HT1080 (cell line): Measurements from ENCODE around the gene PRR23A. TPM values are rescaled to one million over a fixed set of nuclear protein-coding genes. Genes with fewer than 3 reads are reported as not detected.
"Not testable (repeated sequence)": the region's sequence is repeated elsewhere in the genome, so short reads cannot be mapped to it uniquely, and the experiment has no call there.

Experiments
- DNase-seq: peaks from one replicate; pipeline ENCODE4 v3.0.0-alpha.2; 2015; ENCODE audit warnings: low read depth
- polyA plus RNA-seq, 2 experiments: library from polyadenylated mRNA; depleted of rRNA; stranded (reverse); fragments of >200 nt; gene quantifications; 2 replicates each; pipeline ENCODE4 v1.2.3, GENCODE V29; 2015
- total RNA-seq: library from RNA; depleted of rRNA; stranded (reverse); fragments of >200 nt; shearing (Covaris generic); gene quantifications from 2 replicates; pipeline ENCODE4 v1.2.3, GENCODE V29; 2014; rRNA removed

PRR23A gene
- not detected in 2 replicates for total RNA-seq
- not detected in 2 replicates for polyA plus RNA-seq (2015; cell fraction: cytosol; rRNA removed)
- not detected in 2 replicates for polyA plus RNA-seq (2015; cell fraction: nucleus; rRNA removed)

DNA sequence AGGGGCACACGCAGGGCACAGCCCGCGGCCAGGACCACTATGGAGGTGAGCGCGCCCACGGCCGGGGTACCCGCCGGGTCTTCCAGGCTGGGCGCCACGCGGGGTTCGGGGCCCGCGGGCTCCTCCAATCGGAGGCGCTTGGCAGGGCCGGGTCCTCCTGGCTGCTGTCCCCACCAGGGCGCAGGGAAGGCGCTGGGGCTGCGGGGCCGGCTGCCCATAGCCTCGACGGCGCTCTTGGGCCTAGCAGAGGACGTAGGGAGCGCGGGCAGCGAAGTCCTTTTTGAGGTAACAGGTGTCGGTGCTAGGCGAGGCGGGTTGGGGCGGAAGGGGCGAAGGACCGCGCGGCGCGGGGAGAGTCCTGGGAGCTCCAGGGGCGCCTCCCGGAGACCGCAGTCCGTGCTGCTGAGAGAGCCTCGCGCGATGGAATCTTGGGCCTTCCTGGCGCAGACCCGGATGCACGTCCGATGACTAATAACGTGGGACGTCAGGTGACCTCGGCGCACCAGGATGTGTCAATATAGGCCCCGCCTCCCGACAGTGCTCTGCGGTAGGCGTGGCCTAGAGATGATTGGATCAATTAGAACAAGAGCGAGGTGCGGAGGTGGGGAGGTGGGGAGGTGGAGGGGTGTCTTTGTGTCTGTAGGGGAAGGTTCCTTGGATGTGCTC is at the start of gene PRR23A:
TSS of gene PRR23A (minus strand) at position 218 of the 666 bp plus-strand sequence. CDS start at position 218, 0 bp downstream.
- no peak for DNase-seq

DNA sequence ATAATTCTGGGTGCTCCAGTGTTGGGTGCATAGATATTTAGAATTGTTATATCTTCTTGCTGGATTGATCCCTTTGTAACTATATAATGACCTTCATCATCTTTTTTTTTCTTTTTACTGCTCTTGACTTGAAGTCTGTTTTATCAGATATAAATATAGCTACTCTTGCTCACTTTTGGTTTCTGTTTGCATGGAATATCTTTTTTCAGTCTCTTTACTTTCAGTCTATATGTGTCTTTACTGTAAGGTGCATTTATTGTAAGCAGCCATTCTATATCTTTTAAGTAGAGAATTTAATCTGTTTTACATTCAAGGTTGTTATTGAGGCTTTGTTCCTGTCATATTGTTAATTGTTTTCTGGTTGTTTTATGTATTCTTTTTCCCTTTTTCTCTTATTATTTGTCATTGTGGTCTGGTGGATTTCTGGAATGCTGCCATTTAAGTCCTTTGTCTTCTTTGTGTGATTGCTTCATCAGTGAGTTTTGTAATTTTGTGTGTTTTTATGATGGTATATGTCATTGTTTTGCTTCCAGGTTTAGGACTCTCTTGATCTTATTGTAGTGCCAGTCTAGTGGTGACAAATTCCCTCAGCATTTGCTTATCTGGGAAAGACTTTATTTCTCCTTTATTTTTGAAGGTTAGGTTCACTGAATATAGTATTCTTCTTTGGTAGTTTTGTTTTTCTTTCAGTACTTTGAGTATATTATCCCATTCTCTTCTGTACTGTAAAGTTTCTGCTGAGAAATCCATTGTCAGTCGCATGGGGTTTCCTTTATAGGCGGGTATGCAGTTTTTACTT is 46.9 kb upstream of the PRR23A start:
- no peak for DNase-seq

DNA sequence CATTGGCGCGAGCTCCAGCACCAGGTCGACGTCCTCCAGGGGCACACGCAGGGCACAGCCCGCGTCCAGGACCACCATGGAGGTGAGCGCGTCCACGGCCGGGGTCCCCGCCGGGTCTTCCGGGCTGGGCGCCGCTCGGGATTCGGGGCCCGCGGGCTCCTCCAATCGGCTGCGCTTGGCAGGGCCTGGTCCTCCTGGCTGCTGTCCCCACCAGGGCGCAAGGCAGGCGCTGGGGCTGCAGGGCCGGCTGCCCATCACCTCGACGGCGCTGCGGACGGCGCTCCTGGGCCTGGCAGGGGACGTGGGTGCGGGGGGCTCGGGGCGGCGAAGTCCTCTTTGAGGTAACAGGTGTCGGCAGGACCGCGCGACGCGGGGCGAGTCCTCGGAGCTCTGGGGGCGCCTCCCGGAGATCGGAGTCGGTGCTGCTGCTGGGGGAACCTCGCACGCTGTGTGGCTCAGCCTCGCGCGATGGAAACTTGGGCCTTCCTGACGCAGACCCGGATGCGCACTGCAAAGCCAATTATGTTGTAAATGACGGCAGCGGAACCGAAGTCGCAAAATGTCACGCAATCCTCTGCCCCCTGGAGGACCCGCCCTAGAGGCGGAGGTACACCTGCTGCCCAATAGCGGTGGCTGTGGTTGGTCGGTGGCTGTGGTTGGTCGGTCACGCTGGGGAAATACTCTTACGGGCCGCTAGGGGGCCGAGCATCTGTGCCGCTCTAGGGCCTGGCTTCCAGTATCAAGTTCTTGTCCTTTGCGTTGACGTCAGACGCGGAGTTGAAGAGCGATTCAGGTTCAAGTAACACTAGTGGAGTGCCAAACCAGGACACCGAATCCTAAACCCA is 38.5 kb upstream of the PRR23A start, which contains the start of gene PRR23C:
TSS of gene PRR23C (minus strand) at position 527 of the 845 bp plus-strand sequence. CDS start at position 255, 272 bp downstream.
- DNase-seq: no peak

DNA sequence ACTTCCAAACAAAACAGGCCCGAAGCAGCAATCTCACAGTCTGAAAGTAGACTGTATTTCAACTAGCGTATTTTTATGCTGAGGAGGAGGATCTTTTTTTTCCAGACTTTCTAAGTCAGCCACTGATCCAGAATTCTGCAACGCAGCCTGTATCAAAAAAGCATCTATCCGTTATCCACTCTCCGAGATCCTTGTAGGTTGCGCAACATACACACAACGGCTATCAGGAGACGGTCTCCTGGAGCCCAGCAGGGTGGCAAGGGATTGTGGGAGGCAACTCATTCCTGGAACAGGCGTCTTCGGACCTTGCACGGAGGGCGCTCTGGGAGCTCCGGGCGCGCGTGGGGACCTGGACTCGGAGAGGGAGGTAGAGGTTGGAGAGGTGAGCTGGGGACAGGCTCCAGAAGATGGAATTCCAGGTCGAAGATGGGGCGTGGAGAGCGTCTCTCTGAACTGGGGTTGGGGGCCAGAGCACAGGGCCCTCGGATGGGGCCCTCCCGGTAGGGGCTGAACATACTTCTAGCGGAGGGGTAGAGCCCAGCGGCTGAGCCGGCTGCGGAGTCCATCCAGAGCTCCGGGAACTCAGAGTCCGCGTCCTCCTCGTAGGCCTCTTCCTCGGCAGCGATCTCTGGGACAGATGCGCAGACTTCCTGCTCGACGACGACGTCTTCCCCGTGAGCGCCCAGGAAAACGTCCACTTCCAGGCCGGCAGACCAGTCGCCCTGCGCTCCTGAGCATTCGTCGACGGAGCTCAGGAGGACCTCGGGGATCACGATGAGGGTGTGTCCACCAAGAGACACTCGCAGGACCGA is 37.7 kb upstream of the PRR23A start:
- DNase-seq: no peak

DNA sequence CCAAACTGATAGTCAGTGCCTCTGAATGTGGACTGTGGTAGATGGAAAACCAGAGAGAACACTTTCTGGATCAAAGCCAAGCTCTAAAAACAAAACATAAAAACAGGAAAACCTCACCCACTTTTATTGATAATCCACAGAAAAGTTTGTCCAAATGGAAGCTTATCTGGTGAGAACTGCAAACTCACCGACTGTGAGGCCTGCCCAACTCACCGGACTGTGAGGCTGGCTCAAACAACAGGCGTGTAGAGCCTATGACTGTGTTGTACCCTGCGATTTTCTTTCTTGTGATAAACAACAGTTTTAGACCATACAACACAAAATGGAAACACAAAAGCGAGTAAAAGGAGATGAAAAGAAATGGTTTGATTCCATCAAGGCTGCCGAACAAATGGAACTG is 31.4 kb upstream of the PRR23A start:
- no peak for DNase-seq

DNA sequence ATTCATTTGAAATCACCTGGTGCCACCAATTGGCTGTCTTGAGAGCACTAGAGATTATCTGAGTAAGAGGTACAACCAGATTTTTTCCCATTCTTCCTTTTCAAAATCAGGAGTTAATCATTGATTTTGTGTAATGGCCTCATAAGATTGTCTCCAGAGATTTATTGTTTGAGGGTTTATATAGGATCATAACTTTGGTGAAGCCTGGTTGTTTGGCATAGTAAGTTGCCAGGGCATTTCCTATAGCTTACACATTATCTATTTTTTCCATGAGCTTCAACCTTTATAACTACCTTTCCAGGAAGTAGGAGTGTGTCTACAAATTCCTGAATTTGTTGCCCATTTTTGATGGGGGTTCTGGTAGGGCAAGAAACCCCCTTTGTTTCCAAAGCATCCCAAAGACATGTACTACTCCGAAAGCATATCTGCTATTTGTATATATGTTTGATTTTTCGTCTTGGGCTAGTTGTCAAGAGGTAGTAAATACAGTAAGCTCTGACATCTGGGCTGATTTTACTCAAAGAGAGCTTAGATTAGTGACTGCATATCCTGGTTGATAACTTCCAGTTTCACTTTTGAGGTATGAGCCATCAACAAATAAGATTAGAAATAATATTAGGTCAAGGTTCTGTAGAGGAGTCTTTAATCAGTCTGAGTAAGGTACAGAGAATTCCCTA is 26.4 kb upstream of the PRR23A start:
- no peak for DNase-seq

DNA sequence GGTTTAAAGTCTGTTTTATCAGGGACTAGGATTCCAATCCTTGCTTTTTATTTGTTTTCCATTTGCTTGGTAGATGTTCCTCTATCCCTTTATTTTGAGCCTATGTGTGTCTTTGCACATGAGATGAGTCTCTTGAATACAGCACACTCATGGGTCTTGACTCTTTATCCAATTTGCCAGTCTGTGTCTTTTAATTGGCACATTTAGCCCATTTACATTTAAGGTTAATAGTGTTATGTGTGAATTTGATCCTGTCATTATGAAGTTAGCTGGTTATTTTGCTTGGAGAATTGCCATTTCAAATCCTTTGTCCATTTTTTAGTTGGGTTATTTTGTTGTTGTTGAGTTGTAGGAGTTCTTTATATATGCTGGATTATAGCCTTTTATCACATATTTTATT is 24.5 kb upstream of the PRR23A start:
- not testable (repeated sequence) for DNase-seq

DNA sequence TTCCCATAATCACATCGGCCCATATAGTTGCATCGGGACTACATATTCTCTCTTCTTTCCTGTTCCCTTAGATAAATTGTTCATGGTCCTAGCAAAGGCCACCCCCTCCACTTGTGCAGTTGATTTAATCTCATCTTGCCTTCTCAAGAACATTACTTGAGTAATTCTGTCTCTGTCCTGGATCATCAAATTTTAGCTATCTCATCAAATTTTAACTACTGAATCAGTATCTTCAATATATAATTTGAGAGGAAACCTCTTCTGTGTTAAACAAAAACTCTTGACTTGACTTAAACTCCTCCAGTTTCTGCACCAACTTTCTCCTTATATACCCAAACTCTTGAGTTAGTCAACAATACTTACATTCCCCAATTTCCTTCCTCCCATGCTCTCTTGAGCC is 18.9 kb upstream of the PRR23A start:
- DNase-seq: no peak

DNA sequence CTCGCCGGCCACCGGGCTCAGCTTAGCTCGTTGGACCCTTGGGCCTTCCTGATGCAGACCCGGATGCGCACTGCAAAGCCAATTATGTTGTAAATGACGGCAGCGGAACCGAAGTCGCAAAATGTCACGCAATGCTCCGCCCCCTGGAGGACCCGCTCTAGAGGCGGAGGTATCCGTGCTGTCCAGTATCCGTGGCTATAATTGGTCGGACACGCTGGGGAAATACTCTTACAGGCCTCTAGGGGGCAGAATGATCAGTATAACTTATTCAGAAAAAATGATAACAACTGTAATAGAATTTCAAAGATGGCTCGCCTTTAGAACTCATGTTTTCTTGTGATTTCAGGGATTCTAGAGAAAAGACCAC is 14.8 kb upstream of the PRR23A start, which contains the start of gene PRR23B:
TSS of gene PRR23B (minus strand) at position 59 of the 367 bp plus-strand sequence. CDS start 265 bp downstream, outside the sequence.
- peak; percentile 23 for DNase-seq

DNA sequence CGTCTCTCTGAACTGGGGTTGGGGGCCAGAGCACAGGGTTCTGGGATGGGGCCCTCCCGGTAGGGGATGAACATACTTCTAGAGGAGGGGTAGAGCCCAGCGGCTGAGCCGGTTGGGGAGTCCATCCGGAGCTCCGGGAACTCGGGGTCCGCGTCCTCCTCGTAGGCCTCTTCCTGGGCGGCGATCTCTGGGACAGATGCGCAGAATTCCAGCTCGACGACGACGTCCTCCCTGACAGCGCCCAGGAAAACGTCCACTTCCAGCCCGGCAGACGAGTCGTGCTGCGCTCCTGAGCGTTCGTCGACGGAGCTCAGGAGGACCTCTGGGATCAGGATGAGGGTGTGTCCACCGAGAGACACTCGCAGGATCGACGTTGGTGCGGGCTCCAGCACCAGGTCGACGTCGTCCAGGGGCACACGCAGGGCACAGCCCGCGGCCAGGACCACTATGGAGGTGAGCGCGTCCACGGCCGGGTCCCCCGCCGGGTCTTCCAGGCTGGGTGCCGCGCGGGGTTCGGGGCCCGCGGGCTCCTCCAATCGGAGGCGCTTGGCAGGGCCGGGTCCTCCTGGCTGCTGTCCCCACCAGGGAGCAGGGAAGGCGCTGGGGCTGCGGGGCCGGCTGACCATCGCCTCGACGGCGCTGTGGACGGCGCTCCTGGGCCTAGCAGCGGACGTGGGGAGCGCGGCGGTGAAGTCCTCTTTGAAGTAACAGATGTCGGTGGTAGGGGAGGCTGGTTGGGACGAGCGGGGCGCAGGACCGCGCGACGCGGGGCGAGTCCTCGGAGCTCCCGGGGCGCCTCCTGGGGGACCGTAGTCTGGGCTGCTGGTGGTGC is 14.2 kb upstream of the PRR23A start:
- DNase-seq: no peak

DNA sequence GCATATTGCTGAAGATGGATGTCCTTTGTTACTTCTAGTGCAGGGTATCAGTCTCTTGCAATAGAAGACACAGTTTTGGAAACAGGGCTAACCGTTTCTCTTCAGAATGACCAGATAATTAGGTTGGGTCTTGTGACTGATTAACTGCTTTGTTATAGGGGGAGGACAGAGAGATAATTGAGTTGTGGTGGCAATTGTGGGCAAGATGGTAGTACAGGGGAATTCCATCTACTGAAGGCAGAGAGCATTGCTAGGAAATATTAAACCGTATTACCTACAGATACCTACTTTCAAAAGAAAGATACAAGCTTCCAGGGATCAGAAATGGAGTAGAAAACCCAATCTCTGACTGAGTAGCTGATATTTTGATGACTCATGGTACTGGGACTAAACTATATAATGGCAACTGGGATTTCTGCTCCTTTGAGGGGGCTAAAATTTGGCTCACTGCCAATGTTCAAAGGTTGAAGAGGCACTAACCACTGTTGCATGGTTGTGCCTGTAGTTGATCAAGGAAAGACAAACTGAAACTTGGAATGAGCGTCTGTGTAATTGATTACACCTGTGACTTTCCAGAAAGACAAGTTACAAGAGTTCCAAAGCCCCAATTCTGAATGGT is 10.5 kb upstream of the PRR23A start:
- peak; percentile 11 for DNase-seq

DNA sequence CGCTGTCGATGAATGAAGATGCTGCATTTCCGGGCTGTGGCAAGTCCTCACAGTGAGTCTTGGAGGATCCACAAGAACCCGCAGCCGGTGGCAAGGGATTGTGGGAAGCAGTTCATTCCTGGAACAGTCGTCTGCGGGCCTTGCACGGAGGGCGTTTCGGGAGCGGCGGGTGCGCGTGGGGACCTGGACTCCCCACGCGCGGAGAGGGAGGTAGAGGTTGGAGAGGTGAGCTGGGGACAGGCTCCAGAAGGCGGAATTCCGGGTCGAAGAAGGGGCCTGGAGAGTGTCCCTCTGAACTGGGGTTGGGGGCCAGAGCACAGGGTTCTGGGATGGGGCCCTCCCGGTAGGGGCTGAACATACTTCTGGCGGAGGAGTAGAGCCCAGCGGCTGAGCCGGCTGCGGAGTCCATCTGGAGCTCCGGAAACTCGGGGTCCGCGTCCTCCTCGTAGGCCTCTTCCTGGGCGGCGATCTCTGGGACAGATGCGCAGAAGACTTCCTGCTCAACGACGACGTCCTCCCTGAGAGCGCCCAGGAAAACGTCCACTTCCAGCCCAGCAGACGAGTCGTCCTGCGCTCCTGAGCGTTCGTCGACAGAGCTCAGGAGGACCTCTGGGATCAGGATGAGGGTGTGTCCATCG is 593 bp downstream of the PRR23A start:
- no peak for DNase-seq

DNA sequence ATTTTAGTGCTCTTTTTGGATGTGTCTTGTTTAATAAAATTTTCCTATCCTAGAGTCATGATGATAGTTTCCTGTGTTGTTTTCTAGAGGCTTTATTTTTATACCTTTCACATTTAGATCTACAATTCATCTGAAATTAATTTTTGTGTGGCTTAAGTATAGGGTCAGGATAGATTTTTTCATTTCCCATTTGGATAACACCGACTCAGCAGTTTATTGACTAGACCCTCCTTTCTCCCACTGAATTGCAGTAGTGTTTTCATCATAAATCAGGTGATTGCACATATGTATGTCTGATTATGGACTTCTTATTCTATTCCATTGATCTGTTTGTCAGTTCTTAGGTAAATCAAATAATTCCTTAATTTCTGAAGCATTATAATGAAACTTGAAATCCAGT is 10.4 kb downstream of the PRR23A start:
- no peak for DNase-seq

DNA sequence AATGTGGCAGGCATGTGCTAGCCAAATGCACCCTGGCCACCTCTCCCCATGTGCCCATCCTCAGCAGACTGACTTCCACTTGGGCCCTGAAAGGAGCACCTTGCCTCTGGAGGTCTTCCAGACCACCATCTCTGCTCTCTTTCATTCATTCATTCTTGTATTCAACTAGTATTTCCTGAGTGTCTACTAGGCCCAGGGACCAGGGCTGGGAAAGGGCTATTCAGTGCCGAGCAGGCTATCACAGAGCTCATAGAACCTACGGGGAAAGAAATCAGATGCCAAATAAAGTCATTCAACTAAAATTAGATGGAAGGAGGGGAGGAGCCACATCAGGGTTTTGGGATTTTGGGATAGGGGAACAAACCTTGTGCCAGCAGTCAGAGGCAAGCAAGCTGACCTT is 18.9 kb downstream of the PRR23A start:
- no peak for DNase-seq

DNA sequence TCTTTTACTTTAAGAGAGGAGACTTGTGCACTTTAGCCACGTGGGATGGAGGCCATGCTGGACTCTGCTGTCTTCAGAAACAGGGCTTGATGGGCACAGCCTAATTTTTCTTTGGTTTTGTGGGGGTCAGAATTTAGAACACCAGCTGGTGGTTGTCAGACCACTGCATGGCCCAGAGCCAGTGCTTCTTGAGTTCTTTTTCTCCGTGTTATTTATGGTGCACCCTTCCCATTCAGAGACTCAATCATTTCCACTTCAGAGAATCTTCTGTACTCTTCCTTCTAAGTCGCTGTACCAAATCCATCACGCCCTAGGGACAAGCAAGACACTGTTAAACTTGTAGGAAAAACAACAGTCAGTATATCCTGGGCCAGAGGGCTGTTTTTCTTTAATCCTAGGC is 20.1 kb downstream of the PRR23A start:
- no peak for DNase-seq

DNA sequence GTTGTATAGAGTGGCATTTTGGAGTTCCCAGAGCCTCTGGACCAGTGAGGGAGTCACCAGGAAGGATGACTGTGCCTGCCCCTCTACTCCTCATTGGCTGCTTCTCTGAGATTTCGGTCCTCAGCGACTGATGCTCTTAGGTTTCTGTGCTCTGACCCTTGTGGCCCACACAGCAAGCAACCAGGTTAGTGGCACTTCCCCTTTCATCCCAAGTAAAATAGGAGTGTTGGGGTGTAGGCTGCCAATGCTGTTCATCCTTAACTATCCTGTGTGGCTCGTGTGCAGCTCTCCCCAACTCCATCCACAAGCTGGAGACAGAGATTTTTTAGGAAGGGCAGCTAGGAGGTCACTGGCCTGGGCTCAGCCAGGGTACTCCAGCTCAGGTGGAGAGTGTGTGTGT is 21.3 kb downstream of the PRR23A start:
- peak; percentile 18 for DNase-seq

DNA sequence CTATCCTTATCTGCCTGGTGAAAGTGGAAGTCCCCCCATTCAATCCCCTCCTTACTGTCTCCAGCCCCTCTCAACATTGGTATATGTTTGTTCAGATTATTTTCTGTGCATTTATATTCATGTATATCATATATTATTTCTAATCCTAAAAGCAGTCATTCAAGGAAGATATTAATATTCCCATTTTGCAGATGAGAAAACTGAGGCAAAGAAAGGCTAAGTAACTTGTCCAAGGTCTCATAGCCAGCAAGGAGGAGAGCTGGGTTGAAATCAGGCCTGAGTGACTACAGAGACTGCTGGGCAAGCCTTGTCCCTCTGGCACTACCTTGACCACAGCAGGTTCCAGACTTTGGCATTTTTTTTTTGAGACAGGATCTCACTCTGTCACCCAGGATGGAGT is 30.0 kb downstream of the PRR23A start:
- DNase-seq: no peak

DNA sequence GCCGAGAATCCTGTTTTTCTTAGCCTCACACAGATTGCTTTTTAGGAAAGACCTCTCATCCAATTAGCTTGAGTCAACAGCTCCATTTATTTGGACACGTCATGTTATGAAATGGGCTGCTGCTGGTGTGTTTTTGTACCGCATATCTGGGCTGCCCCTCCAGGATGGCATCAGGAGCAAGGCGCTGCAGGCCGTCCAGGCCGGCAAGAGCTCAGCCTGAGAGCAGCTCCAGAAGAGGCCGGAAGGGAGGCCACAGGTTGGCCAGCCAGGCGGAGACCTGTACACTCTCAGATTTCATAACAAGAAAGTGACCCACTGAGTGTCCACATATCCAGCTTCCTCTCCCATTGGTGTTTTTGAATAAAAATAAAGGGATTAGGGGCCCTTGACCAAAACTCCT is 30.7 kb downstream of the PRR23A start:
- DNase-seq: no peak
